Activated CD8-positive, alpha-beta memory T cell treated with anti-CD3 and anti-CD28 coated beads for 1 hour (primary cell): ENCODE data around the gene CSNK2A2.

Experiments
- DNase-seq, 2 donors: peaks; one replicate each; pipeline ENCODE4 v3.0.0-alpha.2; 2020; ENCODE audit warnings: low read depth in 1 of 2; ENCODE audit errors: extremely low read depth in 1 of 2

CSNK2A2 gene

DNA sequence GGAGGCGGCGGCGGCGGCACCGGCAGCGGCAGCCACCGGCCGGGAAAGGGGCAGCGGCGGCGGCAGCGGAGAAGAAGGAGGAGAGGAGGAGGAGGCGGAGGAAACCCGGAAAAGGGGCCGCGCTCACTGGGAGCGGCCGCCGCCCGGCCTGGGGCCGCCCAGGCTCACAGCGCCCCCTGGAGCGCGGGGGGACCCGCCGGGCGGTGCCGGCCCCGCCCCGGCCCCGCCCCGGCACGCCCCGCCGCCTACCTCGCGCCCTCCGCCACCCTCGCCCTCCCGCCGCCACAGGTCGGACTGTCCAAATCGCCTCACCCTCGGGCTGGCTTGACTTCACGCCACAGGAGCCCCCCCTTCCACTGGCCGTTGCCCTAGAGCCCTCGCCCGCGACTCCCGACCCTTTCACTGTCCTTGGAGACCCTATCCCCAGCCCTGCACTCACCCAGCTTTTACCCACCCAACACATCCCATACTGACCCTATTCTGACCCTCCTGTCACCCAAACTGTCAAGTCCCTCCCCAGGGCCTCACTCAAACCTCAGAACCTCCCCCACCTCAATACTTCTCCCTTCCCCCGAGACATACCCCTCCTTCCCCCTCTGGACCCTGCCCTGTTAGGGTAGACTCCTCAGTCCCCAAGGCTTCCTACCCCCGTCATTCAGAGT, at the start of gene CSNK2A2:
CSNK2A2 (minus strand) TSS at position 85 of the 662 bp plus-strand sequence. CDS start 370 bp downstream, outside the sequence.
- peak; percentile 25 to 72 for DNase-seq

DNA sequence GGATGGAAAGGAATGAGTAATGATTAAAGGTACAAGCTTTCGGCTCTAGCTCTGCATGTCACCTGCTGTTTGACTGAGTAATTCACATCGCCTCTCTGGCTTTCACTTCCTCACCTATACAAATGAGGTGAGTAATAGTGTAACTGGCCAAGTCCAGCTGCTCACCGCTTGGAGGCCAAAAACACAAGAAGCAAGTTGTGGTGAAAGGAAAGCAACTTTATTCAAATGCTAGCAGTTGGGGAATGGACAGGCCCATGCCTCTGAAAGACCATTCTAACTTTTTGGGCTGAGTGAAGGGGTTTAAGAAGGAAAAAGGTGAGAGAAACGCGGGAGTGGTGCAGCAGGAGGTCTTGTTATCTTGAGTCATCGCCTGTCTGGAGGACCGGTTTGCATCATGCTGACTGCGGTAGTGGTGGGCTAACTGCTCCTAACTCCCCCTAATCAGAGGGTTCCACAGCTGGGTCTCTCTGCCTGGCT, 45.7 kb upstream of the CSNK2A2 start:
- DNase-seq, result no peak

DNA sequence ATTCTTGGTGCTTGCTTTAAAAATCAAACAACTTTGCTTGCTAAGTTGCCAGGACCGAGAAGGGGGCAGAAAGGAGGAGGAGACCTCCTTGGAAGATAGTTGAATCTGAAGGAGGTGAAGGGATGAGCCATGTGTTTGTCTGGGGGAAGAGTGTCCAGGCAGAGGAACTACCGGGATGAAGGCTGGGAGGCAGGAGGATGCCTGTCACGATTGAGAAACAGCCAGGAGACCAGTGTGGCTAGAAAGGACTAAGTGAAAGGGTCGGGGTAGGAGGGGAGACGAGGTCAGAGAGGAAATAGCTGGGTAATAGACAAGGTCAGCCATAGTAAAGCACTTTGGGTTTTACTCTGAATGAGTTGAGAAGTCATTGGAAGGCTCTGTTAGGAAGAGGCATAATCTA, 38.9 kb upstream of the CSNK2A2 start:
- DNase-seq, result no peak

DNA sequence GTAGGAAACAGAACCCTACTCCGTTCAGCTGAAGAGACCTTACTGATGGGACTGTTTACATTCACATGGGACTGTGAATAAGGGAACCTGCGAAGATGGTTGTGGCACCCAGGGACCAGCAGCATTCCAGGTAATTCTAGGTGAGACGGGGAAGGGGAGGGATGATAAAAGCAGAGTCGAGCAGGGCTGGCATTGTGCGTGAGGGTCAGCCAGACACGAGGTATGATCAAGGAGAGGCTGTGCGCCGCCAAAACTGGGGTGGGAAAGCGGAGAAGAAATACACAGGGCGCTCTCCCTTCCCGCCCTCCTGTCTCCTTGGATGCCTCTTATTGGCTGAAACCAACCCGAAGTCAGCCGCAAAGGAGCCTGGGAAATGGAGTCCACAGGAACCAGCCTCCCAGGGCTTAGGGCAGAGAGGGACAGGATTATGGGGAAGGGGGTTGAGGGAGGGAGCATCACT, 38.4 kb upstream of the CSNK2A2 start:
- peak; percentile 20 to 44 for DNase-seq

DNA sequence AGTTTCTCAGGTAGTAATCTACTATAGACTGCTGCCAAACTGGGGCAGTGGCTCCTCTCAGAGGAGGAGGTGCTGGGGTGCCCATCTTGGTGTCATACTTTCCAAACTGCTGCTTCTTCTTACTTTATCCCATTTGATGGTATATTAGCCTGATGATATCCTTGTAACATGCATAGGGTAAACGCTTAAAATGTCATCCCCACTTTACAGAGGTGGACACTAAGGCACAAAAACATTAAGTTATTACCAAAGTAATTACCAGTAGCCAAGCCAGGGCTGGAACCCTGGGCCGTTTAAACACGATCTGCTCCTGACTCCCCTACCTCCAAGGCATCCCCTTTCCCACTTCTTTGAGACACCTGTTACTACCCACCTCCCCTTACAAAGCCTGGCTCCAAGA, 37.8 kb upstream of the CSNK2A2 start:
- DNase-seq, result no peak

DNA sequence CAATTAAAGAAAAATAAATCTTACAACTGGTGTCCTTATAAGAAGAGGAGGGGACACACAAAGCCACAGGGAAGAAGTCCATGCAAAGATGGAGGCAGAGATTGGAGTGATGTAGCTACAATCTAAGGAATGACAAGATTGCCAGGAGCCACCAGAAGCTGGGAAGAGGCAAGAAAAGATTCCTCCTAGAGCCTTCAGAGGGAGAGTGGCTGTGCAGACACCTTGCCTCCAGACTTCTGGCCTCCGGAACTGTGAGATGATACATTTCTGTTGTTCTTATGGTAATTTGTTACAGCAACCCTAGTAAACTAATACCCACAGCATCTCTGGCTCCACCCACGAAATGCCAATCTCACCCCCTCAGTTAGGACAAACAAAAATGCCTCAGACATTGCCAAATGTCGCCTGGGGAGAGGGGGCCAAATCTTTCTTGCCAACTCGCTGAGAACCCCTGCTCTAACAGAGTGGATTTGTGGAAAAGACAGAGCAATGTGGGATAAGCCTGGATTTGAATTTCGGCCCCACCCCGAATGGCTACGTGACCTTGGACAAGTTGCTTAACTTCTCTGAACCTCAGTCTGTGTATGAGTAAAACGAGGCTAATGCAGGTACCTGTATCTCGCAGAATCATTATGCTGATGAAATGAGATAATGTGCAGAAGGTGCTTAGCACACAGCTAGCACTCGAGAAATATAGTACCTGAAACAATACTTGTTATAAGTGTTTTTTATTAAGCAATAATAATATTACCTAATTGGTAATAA, 37.1 kb upstream of the CSNK2A2 start:
- no peak for DNase-seq

DNA sequence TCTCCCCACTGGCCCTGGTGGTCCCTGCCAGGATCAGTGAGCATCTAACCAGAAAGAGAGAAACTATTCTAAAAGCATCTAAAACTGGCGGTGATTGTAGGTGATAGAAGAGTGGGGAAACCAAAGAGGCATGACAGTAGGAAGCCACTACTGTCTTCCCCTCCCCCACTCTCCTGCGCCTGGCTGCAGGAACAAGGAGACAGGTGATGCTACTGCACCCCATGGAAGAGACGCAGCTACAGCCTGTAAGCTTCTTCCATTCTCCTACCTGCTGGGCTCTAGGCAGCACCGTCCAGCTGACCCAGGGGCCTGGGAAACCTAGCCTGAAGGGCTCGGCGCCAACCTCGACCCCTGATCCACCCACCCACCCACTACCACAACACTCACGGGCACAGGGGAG, 32.4 kb upstream of the CSNK2A2 start:
- no peak for DNase-seq

DNA sequence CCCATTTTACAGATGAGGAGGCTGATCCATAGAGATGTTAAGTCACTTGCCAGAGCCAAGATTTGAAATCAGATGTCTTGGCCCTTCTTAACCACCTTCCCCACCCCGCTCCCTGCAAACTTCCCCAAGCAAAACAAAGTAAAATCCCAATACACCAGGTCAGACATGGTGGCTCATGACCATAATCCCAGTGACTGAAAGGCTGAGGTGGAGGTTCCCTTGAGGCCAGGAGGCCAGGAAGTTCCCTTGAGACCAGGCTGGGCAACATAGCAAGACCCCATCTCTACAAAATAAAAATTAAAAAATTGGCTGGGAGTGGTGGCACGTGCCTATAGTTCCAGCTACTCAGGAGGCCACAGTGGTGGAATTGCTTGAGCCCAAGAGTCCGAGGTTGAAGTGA, 28.9 kb upstream of the CSNK2A2 start:
- DNase-seq, result no peak

DNA sequence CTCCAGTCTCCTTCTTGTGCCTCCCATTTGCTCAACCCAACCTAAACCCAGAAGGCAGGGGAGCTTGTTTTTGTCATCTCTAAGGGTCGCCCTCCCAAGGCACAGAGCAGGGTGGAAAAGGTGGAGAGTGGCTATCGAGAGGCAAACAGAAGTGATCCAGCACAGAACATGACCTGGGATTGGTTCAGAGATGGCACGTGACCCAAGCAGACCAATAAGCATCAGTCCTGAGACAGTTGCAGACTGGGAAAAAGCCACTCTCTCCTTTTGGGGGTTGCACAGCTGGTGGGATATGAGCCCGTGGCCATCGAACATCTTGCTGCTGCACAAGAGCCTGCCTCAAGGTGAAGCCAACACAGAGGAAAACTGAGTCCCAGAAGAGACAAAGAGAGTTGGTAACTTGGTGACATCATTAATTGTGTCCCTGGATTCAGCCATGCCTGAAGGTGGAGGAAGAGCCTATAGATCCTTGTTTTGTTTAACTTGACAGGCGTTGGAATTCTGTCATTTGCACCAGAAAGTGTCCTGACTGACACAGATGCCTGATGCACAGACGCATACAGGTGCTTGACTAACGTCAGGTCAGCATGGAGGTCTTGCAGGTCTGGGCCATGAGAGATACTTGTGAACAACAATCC, 28.2 kb upstream of the CSNK2A2 start:
- no peak for DNase-seq

DNA sequence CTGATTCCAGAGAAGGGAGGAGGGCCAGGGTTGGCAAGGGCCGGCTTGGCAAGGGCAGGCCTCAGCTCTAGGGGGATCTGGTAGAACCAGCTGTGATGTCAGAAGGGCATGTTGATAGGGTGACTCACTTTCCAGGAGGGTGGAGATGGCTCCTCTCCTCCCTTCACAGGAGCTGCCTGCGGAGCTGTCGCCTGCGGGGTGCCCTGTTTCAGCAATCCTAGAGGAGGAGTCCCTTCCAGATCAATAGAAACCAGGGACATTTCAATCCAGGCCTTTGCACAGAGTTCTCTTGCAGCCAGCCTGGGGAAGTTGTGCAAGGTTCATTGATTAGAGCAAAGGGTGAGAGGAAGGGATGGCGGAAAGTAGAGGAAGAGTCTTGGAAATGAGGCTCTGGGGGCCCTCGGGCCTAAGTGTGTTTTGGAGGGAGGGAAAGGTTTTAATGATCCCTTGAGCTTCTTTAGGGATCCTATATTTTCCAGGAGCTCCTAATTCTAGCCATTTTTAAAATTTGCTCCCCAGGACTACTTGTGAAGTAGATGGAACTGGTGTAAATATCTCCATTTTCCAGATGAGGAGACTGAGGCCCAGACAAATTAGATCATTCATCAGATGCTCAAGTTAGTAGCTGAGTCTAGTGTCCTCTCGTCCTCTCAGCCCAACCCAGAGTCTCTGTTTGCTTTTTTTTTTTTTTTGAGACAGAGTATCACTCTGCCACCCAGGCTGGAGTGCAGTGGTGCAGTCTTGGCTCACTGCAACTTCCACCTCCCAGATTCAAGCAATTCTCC, 24.8 kb upstream of the CSNK2A2 start:
- DNase-seq, result no peak

DNA sequence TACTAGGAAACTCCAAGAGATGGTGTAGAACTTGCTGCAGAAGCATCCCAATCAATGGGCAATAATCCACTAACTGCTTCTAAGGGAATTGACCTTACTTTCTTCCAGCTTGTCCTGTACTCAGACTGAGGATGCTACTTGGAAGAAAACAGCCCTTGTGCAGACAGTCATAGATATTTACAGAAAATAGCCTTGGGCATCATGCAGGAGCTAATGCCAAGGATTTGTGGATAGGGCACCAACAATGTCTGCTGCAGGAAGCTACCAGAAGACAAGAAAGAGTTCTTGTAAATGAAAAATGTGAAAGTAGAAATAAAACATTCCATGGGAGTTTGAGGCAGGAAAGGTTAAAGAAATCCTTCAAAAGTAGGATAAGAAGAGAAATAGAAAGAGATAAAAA, 21.5 kb upstream of the CSNK2A2 start:
- no peak for DNase-seq

DNA sequence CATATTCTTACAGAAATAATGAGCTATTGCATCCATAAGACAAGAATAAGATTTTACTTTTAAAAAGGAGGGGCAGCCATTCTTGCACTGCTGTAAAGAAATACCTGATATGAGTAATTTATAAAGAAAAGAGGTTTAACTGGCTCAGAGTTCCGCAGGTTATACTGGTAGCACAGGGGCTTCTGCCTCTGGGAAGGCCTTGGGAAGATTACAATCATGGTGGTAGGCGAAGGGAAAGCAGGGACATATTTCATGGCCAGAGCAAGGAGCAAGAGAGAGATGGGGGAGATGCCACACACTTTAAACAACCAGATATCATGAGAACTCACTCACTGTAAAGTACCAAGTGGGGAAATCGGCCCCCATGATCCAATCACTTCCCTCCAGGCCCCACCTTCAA, 20.9 kb upstream of the CSNK2A2 start:
- DNase-seq, result no peak

DNA sequence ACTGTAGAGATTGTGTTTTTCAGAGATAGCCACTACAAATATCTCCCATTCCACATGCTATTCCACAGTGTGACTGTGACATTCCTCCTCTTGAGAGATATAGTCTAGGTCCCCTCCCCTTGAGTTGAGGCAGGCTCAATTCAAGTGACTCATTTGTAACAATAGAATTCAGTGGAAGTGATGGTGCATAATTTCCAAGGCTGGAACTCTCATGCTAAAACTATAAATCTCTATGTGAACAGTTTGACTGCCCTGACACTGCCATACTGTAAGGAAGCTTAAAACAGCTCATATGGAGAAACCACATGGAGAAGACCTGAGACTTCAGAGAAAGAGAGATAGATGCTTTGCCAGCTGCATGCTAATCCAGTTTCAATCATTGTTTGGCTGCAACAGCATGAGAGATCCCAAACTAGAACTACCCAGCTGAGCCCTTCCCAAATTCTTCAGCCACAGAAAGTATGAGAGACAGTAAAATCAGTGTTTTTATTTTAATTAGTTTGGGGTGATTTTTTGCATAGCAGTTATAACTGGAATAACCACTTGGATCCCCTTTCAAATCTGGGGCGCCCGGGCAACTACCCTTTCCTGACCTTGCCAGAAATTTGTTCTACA, 19.5 kb upstream of the CSNK2A2 start:
- no peak for DNase-seq

DNA sequence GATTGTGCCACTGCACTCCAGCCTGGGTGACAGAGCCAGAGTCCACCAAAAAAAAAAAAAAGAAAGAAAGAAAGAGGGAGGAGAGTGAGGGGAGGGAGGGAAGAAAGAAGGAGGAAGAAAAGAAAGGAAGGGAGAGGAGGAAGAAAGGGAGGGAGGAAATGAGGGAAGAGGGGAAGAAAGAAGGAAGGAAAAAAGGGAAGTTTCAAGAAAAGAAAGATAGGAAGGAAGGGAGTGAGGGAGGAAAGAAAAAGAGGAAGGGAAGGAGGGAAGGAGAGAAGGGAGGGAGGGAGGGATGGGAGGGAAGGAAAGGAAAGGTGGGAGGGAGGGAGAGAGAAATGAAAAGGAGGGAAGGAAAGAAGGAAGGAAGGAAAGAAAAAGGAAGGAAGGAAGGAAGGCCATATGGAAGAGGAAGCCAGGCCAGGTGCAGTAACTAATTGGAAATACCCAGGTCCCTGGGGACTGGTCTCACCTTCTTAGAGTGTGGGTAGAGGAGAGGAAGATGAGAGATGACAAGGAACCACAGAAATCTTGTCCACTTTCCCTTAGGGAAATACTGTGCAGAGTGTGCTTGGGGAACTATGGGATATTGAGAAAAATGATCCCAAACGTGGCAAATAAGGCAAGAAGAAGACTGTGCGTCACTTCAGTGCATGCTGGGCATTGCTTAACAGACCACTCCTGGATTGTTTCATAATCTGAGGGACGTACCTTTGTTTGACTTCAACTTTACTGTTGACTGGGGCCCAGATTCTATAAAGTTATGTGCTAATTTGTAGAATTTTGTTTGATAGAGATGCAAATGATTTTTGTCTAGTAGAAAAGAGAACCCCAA, 15.1 kb upstream of the CSNK2A2 start:
- no peak for DNase-seq

DNA sequence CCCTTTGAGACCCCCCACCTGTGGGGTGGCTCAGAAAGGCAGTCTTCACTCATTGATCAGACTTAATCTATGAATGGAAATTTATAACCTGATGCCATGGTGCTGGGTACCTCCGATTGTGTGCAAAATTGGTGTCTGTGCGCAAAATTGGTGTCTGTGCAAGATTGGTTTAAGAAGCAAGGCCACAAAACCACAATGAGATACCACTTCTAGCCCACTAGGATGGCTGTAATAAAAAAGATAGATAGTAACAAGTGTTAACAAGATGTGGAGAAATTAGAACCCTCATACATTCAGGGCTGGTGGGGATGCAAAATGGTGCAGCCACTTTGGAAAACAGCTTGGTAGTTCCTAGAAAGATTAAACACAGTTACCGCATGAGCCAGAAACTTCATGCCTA, 13.9 kb upstream of the CSNK2A2 start:
- no peak for DNase-seq

DNA sequence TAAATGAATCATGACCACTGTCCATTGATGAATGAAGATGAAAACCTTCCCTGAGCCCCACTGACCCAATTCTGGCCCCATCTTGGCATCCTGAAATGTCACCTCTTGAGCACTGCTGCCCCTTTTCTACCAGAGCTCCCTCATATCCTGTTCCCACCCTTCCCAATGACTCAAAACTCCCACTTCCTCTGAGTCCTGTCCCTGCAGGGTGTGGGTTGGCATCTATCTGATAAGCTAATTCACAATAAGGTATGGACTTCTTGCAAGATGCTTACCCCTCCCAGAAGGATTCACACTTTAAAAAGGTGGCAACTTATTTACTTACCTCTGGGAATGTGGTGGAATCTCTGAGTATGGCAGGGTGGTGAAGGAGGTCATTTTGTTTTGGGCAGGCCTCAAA, 13.3 kb upstream of the CSNK2A2 start:
- no peak for DNase-seq

DNA sequence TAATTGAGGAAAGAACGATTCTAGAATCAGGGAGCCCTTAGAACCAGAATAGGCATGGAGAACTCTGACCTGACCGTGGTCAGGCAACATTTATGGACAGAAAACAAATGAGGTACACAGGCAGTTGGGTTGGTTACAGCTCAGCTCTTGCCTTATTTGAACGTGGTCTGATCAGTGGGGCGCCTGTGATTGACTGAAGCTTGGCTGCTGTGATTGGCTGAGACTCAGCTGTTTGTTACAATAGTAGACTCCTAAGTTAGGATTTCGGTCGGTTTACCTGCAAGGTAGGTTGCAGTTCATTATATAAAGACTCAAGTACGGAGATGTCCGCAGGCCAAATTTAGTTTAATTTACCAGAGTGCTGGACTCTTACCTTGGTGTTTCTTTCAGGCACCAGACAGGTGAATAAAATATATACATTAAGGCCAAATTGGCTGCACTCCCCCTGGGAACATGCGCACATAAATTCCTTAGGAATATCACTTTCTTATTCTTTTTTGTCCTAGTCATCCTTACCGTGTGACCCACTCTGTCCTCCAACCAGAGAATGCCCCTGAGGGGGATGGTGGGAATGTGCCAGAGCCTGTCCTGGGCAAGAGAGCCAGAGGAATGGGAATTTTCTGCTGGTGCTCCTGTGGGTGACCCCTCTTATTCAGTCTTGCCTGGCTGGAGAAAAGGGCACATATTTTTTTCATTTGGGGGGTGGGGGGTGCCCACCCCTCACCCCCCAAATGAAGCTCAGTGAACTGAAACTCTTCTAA, 7.5 kb upstream of the CSNK2A2 start:
- DNase-seq, result no peak

DNA sequence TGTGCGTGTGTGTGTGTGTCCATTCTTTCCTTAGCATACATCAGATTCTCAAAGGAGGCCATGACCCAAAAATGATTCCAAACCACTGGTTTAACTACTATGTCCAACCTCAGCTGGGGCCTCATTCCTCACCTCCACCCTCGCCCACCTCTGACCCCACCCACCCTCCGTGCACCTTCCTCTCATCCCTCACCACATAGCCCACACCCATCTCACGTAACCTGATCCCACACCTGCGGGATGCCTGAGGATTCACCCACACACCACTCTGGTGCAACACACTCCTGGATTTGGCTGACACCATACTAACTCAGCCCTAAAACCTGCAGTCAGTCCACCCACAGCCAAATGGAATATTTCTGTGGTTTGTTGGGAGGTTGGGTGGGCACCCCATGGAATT, 3.3 kb upstream of the CSNK2A2 start:
- DNase-seq, result no peak
